ENCODE results near the gene TGFB1. TPM values are rescaled to one million over a fixed set of nuclear protein-coding genes. Genes with fewer than 3 reads are reported as not detected.

Gene TGFB1
- polyA plus RNA-seq, 1 donor from 2014 or later, result not detected

DNA sequence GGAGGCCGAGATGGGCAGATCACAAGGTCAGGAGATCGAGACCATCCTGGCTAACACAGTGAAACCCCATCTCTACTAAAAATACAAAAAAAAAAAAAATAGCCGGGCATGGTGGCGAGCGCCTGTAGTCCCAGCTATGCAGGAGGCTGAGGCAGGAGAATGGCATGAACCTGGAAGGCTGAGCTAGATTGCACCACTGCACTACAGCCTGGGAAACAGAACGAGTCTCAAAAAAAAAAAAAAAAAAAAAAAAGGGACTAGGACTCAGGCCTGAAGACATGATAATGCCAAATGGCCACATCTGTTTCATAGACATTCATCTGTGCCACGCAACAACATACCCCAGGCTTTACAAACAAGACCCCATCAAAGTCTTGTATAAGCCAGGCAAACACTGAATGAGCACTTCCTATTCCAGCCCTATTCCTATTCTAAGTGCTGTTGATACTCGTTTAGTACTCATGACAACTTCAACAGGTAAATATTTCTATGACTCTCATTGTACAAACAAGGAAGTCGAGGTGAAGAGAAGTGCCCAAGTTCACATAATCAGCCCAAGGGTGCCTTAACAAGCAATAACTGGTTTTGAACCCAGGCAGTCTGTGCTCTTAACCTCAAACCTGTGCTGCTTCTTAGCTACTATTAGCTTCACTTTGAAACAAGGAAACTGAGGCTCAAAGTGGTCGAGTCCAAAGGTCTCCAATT is 8.6 kb upstream of the TGFB1 start:
- Histone ChIP-seq H3K36me3 (ENCODE audit: insufficient read depth, low read length) (no peaks in the 10 kb centered on the region), H3K9me3 (ENCODE audit: low read length) (no peaks in the 10 kb centered on the region), H2AFZ (ENCODE audit: low read depth, low read length) (no peak overlapping the region), H3K9me2 (ENCODE audit: insufficient read depth, low read length) (no peaks in the 10 kb centered on the region), H3K27me3 (ENCODE audit: insufficient read depth, low read depth, low read length) (no peaks in the 10 kb centered on the region), H3K27ac (ENCODE audit: low read length) (no peak overlapping the region), H3K79me2 (replicated peaks; ENCODE audit: insufficient read depth, low read length) (peaks cover 22% of the 10 kb centered on the region), H3K4me3 (ENCODE audit: low read length) (no peak overlapping the region), H3F3A (ENCODE audit: insufficient read depth, low read length, poor library complexity, severe bottlenecking) (peaks cover 8% of the 10 kb centered on the region), H3K9ac (ENCODE audit: low read length) (no peak overlapping the region), H4K20me1 (ENCODE audit: insufficient read depth) (no peaks in the 10 kb centered on the region), H3K4me2 (ENCODE audit: low read length) (no peak overlapping the region)
- no peak for TF ChIP-seq TAF1 (IDR thresholded peaks at IDR 0.05; ENCODE audit: low read depth)
- TF ChIP-seq SMC3 (conservative IDR thresholded peaks at IDR 0.05; ENCODE audit: poor library complexity), result no peak
- no peak for TF ChIP-seq RAD21 (conservative IDR thresholded peaks at IDR 0.05)
- TF ChIP-seq, protein P1, sequence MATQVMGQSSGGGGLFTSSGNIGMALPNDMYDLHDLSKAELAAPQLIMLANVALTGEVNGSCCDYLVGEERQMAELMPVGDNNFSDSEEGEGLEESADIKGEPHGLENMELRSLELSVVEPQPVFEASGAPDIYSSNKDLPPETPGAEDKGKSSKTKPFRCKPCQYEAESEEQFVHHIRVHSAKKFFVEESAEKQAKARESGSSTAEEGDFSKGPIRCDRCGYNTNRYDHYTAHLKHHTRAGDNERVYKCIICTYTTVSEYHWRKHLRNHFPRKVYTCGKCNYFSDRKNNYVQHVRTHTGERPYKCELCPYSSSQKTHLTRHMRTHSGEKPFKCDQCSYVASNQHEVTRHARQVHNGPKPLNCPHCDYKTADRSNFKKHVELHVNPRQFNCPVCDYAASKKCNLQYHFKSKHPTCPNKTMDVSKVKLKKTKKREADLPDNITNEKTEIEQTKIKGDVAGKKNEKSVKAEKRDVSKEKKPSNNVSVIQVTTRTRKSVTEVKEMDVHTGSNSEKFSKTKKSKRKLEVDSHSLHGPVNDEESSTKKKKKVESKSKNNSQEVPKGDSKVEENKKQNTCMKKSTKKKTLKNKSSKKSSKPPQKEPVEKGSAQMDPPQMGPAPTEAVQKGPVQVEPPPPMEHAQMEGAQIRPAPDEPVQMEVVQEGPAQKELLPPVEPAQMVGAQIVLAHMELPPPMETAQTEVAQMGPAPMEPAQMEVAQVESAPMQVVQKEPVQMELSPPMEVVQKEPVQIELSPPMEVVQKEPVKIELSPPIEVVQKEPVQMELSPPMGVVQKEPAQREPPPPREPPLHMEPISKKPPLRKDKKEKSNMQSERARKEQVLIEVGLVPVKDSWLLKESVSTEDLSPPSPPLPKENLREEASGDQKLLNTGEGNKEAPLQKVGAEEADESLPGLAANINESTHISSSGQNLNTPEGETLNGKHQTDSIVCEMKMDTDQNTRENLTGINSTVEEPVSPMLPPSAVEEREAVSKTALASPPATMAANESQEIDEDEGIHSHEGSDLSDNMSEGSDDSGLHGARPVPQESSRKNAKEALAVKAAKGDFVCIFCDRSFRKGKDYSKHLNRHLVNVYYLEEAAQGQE (IDR thresholded peaks at IDR 0.05; ENCODE audit: borderline replicate concordance), result no peak
- TF ChIP-seq EP300 (conservative IDR thresholded peaks at IDR 0.05; ENCODE audit: poor library complexity, severe bottlenecking), result no peak
- no peak for TF ChIP-seq MXI1 (conservative IDR thresholded peaks at IDR 0.05; ENCODE audit: poor library complexity, severe bottlenecking)
- TF ChIP-seq EZH2 (IDR thresholded peaks at IDR 0.05; ENCODE audit: borderline replicate concordance, insufficient read depth, low read length, poor library complexity, severe bottlenecking), result no peak
- no peak for TF ChIP-seq POLR2AphosphoS5 (IDR thresholded peaks at IDR 0.05)

DNA sequence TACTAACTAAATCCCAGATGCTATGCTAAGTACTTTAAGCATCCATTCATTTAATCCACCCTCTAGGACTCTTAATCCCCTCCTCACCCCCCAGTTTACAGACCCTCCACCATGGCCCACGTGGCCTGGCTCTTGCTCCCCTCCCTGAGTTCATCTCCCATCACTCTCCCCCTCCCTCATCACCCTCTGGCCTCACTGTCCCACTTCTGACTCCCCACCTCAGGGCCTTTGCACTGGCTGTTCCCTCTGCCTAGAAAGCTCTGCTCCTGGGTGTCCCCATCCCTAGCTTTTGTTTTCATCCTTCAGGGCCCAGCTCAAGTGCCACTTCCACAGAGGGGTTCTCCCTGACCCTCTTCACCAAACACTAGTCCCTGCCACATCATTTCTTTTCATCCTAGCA is 6.0 kb upstream of the TGFB1 start:
- no peak overlapping the region for H3K27ac ChIP-seq (ENCODE audit: low read length)
- H3K9me3 ChIP-seq (ENCODE audit: low read length), result no peaks in the 10 kb centered on the region
- no peaks in the 10 kb centered on the region for H4K20me1 ChIP-seq (ENCODE audit: insufficient read depth)
- H3K4me3 ChIP-seq (ENCODE audit: low read length), result no peak overlapping the region
- H3K9me2 ChIP-seq (ENCODE audit: insufficient read depth, low read length), result no peaks in the 10 kb centered on the region
- H3K27me3 ChIP-seq (ENCODE audit: insufficient read depth, low read depth, low read length), result no peaks in the 10 kb centered on the region
- H2AFZ ChIP-seq (ENCODE audit: low read depth, low read length), result no peak overlapping the region
- H3K4me2 ChIP-seq (ENCODE audit: low read length), result no peak overlapping the region
- H3F3A ChIP-seq (ENCODE audit: insufficient read depth, low read length, poor library complexity, severe bottlenecking), result peaks cover 5% of the 10 kb centered on the region
- H3K9ac ChIP-seq (ENCODE audit: low read length), result no peak overlapping the region
- TF ChIP-seq, protein P1 (IDR thresholded peaks at IDR 0.05; ENCODE audit: borderline replicate concordance), result no peak
- TF ChIP-seq RAD21 (conservative IDR thresholded peaks at IDR 0.05) (no peak), TAF1 (IDR thresholded peaks at IDR 0.05; ENCODE audit: low read depth) (no peak)
- TF ChIP-seq, protein P2, sequence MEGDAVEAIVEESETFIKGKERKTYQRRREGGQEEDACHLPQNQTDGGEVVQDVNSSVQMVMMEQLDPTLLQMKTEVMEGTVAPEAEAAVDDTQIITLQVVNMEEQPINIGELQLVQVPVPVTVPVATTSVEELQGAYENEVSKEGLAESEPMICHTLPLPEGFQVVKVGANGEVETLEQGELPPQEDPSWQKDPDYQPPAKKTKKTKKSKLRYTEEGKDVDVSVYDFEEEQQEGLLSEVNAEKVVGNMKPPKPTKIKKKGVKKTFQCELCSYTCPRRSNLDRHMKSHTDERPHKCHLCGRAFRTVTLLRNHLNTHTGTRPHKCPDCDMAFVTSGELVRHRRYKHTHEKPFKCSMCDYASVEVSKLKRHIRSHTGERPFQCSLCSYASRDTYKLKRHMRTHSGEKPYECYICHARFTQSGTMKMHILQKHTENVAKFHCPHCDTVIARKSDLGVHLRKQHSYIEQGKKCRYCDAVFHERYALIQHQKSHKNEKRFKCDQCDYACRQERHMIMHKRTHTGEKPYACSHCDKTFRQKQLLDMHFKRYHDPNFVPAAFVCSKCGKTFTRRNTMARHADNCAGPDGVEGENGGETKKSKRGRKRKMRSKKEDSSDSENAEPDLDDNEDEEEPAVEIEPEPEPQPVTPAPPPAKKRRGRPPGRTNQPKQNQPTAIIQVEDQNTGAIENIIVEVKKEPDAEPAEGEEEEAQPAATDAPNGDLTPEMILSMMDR (IDR thresholded peaks at IDR 0.05; ENCODE audit: poor library complexity, severe bottlenecking), result no peak
- H3K79me2 ChIP-seq (replicated peaks; ENCODE audit: insufficient read depth, low read length), result peaks cover 2% of the 10 kb centered on the region
- no peaks in the 10 kb centered on the region for H3K36me3 ChIP-seq (ENCODE audit: insufficient read depth, low read length)

Measured in neural cell (in vitro differentiated cells).